RCC 7860 (cell line): Measurements from ENCODE around the gene NLN.
A peak's percentile ranks its signal among the peaks of the same experiment; 100 is the strongest.
"Not testable (repeated sequence)": the region's sequence is repeated elsewhere in the genome, so short reads cannot be mapped to it uniquely, and the experiment has no call there.

Experiments used
- DNase-seq: peaks from one replicate; pipeline ENCODE4 v3.0.0-alpha.2; 2015; ENCODE audit warnings: low spot score
- FAIRE-seq: peaks from 2 replicates; lab custom pipeline; 2012; peaks lifted over from hg19 to GRCh38; lab: Jason Lieb, UNC

The NLN gene

DNA sequence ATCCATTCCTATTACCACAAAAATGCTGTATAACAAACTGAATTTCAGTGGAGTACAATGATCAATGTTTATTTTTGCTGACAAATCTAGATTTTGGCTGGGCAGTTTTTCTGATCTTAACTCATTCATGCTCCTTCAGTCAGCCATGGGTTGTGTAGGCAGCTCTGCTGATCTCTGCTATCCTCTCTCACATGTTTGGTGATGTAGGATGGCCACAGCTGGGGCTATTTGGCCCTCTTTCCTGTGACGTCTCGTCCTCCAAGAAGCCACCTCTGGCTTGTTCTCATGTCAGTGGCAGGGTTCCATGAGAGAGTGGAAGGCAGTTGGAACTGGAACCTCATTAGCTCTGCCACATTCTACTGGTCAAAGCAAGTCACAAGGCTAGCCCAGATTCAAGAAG lies 8.9 kb downstream of the NLN start:
- FAIRE-seq (no peak), DNase-seq (no peak)

DNA sequence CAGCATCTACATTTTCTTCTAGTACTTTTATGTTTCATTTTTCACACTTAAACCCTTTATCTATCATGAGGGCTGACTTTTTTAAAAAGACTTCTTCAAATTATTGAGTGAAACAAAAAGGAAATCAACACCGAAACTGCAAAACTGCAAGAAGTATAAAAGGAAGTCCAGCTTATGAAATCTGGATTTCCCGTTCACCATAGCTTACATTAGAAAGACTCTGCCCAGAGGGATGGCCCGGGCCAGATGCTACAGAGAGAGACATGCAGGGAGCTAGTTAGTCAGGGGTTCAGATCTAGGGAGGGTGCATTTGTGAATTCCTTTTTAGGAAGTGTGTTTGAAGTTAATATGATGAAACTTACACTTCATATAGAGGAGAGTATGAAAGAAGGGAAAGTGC lies 10.0 kb downstream of the NLN start:
- not testable (repeated sequence) for FAIRE-seq

DNA sequence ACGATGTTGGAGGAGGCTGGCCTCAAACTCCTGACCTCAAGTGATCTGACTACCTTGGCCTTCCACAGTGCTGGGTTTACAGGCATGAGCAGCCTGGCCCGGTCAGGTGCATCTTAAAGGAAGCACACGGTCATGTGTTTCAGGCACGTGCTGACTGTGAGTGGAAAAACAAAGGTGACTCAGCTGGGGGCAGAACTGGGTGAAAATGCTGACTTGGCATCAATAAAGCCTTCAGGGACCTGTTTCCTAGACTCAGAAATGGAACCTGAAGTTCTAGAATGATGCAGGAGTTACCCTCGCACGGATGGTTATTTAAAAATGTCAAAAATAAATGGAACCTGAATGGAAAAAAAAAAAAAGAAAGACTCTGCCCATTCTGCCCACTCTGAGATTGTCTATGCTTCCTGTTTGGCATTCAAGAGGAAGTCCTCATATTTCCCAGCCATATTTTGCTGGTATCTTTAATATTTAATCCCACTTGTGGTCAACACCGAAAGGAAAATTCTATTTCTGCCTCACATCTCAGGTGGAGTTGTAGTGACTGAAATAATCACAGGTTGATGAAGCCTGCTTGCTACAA lies 12.3 kb downstream of the NLN start:
- DNase-seq, FAIRE-seq: not testable (repeated sequence)

More for the DNA sequence above, 10.0 kb downstream of the NLN start:
- DNase-seq, result not testable (repeated sequence)

DNA sequence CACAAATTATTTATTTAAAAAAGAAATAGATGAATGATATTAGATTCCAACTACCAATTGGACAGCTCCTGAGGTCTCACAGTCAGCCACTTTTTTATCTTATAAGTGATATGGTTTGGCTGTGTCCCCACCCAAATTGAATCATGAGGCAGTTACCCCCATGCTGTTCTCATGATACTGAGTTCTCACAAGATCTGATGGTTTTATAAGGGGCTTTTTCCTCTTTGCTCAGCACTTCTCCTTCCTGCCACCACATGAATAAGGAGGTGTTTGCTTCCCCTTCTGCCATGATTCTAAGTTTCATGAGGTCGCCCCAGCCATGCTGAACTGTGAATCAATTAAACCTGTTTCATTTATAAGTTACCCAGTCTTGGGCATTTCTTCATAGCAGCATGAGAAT lies 12.9 kb downstream of the NLN start:
- no peak for FAIRE-seq
- DNase-seq, result no peak

DNA sequence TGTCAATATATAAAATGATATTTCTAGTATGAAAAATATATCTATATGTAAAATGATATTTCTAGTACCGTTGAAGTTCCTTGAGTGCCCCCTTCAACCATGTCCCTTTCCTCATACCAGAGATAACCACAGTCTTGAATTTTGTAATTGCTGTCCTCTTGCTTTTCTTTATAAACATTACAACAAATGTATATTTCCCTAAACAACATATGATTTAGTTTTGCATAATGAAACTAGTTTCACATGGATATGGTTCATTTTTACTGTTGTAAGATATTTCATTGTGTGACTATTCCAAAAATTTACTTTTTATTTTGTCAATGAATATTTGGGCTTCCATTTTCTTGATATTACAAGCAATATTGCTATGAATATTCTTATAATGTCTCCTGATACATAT lies 14.0 kb downstream of the NLN start:
- no peak for DNase-seq

DNA sequence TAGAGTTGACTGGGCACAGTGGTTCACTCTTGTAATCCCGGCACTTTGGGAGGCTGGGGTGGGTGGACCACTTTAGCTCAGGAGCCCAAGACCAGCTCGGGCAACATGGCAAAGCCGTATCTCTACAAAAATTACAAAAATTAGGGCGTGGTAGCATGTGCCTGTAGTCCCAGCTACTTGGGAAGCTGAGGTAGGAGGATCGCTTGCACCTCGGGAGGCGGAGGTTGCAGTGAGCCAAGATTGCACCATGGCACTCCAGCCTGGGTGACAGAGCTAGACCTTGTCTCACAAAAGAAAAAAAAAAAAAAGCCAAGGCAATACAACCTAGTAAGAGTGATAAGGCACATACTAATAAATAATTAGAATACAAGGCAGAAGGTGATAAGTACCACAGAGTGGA lies 15.8 kb downstream of the NLN start:
- FAIRE-seq, result no peak

More for the DNA sequence above, 14.0 kb downstream of the NLN start:
- no peak for FAIRE-seq

DNA sequence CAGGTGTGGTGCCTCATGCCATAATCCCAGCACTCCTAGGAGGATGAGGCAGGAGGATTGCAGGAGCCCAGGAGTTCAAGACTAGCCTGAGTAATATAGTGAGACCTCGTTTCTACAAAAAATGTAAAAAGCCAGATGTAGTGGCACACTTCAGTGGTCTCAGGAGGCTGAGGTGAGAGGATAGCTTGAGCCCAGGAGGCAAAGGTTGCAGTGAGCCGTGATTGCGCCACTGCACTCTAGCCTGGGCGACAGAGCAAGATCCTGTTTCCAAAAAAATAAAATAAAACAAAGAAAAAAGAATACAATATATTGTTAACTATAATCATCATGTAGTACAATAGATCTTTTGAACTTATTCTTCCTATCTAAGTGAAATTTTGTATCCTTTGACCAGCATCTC lies 16.3 kb downstream of the NLN start:
- FAIRE-seq (no peak), DNase-seq (no peak)

More for the DNA sequence above, 15.8 kb downstream of the NLN start:
- no peak for DNase-seq

DNA sequence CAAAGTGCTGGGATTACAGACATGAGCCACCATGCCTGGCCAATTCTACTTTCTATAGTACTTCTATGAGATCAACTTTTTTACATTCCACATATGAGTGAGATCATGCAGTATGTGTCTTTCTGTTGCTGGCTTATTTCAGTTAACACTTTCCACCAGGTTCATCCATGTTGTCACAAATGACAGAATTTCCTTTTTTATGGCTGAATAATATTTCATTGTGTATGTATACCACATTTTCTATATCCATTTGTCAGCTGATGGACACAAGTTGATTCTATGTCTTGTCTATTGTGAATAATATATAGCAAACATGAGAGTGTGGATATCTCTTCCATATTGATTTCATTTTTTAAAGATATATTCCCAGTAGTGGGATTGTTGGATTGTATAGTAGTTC lies 17.2 kb downstream of the NLN start:
- no peak for DNase-seq
- FAIRE-seq, result no peak

DNA sequence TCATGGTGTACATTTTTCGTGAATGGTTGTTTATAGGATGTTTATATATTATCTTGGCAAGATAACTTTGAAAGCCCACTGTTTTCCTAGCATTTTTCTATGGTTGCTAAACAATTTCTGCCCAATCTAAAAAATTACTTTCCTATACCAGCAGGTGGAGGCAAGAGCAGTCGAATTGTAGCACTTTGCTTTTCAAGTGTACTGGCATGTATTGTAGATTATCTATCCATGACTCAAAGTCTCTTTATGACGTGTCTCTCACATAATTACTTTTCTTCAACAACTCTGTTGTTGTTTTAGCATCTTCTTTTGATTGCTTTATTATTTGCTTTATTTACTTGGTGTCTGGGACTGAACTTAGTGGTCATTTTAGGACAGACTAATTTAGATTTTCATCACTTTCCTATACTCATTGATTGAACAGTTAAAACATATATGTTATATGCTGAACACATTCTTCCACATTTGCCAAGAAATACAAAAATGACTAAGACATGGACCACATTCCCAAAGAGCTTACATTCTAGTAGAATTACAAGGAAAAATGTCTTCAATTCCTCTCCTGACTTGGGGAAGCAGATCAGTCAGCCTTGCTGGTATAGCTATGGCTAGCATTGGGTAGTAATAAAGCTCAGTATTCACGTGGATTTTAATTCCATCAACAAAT lies 20.7 kb downstream of the NLN start:
- peak; percentile 45 for DNase-seq
- FAIRE-seq, result peak; percentile 62

DNA sequence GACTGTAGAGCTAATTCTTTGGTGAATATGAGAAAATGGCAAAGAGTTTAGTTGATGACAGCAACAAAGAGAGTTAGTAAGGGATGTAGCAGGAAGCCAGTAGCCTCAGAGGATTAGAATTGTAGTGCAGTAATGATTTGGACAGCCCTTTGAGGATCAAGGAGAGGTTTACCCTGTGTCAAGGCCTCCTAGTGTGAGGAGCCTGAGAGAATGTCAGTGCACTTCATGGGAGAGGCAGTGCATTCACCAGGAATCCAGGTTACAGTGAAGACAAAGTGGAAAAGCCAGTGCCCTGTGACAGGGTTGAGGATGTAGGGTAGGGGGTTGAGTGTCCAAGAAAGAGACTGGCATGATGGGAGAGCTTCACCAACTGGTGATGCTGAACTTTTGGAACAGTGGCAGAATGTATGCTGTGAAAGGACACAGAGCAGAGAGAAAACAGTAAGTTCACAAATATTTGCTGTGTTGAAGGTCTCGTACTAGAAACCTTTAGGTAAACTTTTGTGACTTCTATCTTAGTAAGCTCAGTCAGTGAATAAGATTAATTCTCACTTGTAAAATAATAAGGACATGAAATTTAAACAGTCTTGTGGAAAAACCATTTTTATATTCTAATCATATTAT lies 27.3 kb downstream of the NLN start:
- DNase-seq, result no peak
- FAIRE-seq, result no peak

DNA sequence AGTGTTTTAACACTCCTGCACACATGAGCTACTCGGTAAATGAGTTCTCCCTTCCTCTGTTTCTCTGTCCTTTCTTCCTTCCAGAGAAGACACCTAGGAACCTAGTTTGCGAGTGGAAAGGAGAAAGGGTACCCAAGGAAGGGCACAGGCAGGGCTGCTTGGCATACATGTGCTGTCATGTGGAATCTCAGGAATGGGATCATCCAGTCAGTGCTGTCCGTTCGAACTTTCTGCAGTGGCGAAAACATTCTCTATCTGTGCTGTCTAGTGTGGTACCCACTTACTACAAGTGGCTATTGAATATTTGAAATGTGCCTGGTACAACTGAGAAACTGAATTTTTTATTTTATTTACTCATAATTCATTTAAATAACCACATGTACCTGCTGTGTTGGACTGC lies 28.0 kb downstream of the NLN start:
- DNase-seq, result no peak
- no peak for FAIRE-seq

DNA sequence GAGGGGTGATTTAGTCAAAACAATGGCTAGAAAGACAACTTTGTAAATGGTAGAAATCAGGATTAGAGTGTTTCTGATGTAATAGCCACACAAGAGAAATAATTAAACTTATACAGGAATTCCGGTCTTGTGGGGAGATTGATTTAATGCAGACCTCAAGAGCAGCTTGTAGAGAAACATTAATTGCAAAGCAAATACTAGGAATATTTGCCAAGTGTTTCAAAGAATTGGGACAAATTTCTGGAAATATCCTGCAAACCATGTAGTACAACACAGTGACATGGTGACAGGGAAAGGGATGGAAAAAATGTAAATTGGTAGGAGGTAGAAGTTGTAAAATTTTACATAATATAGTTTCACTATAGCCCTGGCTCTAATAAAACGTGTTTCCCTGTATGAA lies 28.9 kb downstream of the NLN start:
- FAIRE-seq, result no peak

DNA sequence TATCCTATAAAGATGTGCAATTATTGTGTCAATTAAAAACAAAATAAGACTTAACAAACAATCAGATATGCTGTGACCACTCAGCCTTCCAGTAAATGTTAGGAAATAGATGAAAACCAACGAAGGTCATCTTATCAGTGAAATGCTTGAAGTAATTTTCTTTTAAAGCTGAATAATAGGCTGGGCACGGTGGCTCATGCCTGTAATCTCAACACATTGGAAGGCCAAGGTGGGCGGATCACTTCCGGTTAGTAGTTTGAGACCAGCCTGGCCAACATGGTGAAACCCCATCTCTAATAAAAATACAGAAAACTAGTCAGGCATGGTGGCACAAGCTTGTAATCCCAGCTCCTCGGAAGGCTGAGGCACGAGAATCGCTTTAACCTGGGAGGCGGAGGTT lies 31.2 kb downstream of the NLN start:
- FAIRE-seq, result no peak
- DNase-seq, result no peak

More for the DNA sequence above, 28.9 kb downstream of the NLN start:
- no peak for DNase-seq

DNA sequence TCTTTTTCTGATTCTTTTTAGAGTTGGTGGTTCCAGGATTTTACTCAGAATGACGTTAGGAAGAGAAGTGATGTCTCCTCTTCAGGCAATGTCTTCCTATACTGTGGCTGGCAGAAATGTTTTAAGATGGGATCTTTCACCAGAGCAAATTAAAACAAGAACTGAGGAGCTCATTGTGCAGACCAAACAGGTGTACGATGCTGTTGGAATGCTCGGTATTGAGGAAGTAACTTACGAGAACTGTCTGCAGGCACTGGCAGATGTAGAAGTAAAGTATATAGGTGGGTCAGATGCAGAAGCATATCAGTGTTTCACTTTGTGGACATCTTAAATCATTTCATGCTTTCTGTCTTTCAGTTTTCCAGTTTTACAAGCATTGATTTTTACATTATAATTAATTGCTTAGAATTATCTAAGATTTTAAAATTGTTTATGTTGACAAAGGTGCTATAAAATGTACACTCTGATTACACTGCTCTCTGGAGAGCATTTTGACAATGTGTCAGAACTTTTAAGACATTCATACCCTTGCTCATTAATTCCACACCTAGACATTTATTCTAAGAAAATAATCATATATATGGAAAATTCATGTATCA lies 36.6 kb downstream of the NLN start:
- DNase-seq, result no peak
- no peak for FAIRE-seq

DNA sequence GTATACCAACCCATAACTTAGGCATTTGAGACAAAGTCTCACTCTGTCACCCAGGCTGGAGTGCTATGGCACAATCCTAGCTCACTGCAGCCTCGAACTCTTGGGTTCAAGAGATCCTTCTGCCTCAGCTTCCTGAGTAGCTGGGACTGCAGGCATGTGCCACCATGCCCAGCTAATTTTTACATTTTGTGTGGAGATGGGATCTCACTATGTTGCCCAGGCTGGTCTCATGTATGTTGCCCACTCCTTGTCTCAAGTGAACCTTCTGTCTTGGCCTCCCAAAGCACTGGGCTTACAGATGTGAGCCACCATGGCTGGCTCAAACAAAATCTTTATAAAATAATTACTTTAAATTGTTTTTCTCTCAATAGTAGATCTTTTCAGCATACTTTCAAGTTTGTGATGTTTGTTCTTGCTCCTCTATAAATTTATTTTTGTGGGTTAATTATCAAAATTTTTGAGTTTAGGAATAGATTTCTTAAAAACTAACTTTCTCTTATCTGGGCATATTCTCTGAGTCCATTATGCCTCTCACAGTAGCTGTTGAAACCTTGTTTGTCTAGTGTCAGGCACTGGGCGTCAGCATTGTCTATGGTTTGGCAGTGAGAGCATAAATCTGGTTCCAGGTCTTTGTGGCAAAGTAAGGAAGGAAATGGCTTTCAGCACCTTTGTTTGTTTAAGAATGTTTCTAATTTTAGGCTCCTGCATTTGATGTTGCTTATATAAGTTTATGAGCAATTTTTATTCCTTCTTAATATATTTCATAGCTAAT lies 38.7 kb downstream of the NLN start:
- no peak for FAIRE-seq
- no peak for DNase-seq

DNA sequence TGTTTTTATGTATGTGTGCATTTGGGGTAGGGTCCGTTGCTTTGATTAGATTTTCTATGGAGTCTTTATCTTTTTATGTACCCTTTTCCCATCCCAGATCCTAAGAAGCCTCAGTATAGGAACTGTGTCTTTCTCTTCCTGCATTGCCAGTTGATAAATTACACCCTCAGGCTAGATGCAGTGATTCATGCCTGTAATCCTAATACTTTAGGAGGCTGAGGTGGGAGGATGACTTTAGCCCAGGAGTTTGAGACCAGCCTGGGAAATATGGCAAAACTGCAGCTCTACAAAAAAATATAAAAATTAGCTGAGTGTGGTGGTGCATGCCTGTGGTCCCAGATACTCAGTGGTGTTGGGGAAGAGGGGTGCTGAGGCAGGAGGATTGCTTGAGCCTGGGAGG lies 40.2 kb downstream of the NLN start:
- DNase-seq, result no peak
- no peak for FAIRE-seq

DNA sequence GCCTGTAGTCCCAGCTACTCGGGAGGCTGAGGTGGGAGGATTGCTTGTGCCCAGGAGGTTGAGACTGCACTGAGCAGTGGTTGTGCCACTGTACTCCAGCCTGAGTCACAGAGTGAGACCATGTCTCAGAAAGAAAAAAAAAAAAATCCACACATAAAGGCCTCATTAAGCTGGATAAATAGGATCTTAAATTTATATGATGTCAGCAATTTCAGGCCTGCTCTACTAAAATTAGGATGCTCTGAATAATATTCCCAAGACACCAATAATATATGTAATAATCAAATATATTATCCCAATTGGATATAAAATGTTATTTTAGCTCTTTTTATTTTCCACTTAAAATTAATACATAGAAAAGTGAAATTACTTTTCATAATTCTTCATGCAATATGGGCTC lies 43.6 kb downstream of the NLN start:
- DNase-seq, result no peak
- no peak for FAIRE-seq

DNA sequence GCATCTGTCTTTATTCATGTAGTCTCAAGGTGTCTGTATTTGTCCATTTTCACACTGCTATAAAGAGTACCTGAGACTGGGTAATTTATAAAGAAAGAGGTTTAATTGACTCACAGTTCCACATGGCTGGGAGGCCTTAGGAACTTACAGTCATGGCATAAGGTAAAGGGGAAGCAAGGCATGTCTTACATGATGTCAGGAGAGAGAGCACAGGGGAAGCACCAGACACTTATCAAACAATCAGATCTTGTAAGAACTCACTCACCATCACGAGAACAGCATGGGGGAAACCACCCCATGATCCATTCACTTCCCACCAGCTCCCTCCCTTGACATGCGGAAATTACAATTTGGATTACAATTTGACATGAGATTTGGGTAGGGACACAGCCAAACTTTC lies 44.2 kb downstream of the NLN start:
- DNase-seq (no peak), FAIRE-seq (no peak)

DNA sequence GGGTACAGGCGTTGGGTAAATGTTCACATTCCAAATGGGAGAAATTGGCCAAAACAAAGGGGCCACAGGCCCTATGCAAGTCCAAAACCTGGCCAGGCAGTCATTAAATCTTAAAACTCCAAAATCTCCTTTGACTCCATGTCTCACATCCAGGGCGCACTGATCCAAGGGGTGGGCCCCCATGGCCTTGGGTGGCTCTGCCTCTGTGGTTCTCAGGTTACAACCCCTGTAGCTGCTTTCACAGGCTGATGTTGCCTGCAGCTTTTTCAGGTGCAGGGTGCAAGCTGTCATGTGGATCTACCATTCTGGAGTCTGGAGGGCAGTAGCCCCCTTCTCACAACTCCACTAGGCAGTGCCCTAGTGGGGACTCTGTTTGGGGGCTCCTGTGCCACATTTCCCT lies 44.8 kb downstream of the NLN start:
- no peak for FAIRE-seq
- no peak for DNase-seq

DNA sequence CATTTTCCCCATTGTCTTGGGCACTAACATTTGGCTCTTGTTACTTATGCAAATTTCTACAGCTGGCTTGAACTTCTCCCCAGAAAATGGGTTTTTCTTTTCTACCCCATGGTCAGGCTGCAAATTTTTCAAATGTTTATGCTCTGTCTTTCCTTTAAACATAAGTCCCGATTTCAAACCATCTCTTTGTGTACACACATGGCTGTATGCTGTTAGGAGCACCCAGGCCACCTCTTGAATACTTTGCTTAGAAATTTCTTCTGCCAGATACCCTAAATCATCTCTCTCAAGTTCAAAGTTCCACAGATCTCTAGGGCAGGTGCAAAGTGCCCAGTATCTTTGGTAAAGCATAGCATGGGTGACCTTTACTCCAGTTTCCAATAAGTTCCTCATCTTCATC lies 45.6 kb downstream of the NLN start:
- no peak for FAIRE-seq
- no peak for DNase-seq

DNA sequence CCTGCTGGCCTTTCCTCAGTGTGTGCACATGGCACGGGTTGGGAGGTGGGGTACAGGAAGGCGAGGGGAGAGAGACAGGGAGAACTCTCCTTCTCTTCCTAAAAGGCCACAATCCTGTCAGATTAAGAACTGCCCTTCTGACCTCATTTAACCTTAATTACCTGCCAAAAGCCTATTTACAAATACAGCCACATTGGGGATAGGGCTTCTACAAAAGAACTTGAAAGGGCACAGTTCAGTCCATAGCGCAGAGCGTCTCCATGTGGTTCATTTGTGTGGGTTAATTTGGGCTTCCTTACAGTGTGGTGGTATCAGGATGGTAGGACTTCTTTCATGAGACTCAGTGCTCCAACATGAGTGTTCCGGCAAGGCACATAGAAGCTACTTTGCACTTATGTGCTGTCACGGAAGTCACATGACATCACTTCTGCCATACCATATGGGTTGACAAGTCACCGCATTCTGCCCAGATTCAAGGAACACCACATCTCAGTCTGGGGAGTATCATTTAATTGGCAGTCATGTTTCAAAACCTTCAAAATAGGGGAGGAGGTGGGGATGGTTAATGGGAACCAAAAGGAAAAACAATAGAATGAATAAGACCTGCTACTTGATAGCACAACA lies 46.8 kb downstream of the NLN start:
- no peak for FAIRE-seq
- DNase-seq, result no peak
